ENCODE data around the gene KIF1A. TPM values are rescaled to one million over a fixed set of nuclear protein-coding genes. Genes with fewer than 3 reads are reported as not detected.

Gene KIF1A
- total and polyA plus RNA-seq, 2 of the 13 experiments (the other 11 are each of a cell fraction or from before 2014, with no cell fraction given) = 0.01 TPM; not detected in 1

DNA sequence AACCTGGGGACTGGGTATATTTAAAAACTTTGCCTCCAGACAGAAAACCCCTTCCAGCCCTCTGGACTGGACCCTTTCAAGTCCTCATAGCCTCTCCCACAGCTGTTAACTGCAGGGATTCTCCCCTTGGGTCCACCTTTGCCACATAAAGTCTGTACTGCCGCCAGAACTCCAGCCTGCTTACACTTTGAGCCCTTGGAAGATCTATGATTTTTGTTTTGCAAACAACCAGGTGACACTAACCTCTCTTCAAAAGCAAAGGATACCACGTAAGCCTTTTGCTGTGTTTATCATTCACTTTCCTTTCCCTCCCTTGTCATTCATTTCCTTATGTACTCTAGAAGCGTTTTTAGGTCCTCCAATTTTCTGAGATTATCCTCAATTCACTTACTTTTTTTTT is 44.5 kb upstream of the KIF1A start (continued):
- TF ChIP-seq NR2F2 (IDR thresholded peaks at IDR 0.05; ENCODE audit: borderline replicate concordance, low read depth) (peak; percentile 58; the same call in 1 of the 2 replicates), ARNTL (CRISPR knock-in tag; IDR thresholded peaks at IDR 0.05) (0 out of 2 replicates have a peak, but pooled peaks have one; percentile 32), MAFK (conservative IDR thresholded peaks at IDR 0.05 in 1 of 2, IDR thresholded peaks at IDR 0.05 in 1 of 2; ENCODE audit: low read length in 2 of 2) (0 out of 4 replicates have a peak, but pooled peaks of 1 of the 2 experiments have one; percentile 9), CBFB (CRISPR knock-in tag; IDR thresholded peaks at IDR 0.05) (no peak), EP300 (IDR thresholded peaks at IDR 0.05; ENCODE audit: low read depth in 2 of 2, low read length in 2 of 2) (peak in 1 of 2 experiments; percentile 67; a peak in 1 of 4 replicates), EP300 (CRISPR knock-in tag; IDR thresholded peaks at IDR 0.05; ENCODE audit: borderline replicate concordance) (no peak), CREB1 (IDR thresholded peaks at IDR 0.05) (0 out of 2 replicates have a peak, but pooled peaks have one; percentile 47), CREB1 (CRISPR knock-in tag; IDR thresholded peaks at IDR 0.05) (peak; percentile 67; the same call in 1 of the 2 replicates), ZKSCAN8 (CRISPR knock-in tag; IDR thresholded peaks at IDR 0.05; ENCODE audit: borderline replicate concordance) (peak; percentile 64; the same call in 1 of the 2 replicates), FOSL1 (CRISPR knock-in tag; IDR thresholded peaks at IDR 0.05; ENCODE audit: borderline replicate concordance) (no peak), KAT7 (CRISPR knock-in tag; IDR thresholded peaks at IDR 0.05; ENCODE audit: borderline replicate concordance) (no peak), GPN1 (CRISPR knock-in tag; IDR thresholded peaks at IDR 0.05; ENCODE audit: borderline replicate concordance) (no peak), ELF3 (CRISPR knock-in tag; IDR thresholded peaks at IDR 0.05) (peak; percentile 96), JUN (CRISPR knock-in tag; IDR thresholded peaks at IDR 0.05) (no peak), ZMAT3 (CRISPR knock-in tag; conservative IDR thresholded peaks at IDR 0.05) (no peak)
- TF ChIP-seq, protein P1, sequence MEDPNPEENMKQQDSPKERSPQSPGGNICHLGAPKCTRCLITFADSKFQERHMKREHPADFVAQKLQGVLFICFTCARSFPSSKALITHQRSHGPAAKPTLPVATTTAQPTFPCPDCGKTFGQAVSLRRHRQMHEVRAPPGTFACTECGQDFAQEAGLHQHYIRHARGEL (CRISPR knock-in tag; IDR thresholded peaks at IDR 0.05) = no peak
- TF ChIP-seq, protein P2, sequence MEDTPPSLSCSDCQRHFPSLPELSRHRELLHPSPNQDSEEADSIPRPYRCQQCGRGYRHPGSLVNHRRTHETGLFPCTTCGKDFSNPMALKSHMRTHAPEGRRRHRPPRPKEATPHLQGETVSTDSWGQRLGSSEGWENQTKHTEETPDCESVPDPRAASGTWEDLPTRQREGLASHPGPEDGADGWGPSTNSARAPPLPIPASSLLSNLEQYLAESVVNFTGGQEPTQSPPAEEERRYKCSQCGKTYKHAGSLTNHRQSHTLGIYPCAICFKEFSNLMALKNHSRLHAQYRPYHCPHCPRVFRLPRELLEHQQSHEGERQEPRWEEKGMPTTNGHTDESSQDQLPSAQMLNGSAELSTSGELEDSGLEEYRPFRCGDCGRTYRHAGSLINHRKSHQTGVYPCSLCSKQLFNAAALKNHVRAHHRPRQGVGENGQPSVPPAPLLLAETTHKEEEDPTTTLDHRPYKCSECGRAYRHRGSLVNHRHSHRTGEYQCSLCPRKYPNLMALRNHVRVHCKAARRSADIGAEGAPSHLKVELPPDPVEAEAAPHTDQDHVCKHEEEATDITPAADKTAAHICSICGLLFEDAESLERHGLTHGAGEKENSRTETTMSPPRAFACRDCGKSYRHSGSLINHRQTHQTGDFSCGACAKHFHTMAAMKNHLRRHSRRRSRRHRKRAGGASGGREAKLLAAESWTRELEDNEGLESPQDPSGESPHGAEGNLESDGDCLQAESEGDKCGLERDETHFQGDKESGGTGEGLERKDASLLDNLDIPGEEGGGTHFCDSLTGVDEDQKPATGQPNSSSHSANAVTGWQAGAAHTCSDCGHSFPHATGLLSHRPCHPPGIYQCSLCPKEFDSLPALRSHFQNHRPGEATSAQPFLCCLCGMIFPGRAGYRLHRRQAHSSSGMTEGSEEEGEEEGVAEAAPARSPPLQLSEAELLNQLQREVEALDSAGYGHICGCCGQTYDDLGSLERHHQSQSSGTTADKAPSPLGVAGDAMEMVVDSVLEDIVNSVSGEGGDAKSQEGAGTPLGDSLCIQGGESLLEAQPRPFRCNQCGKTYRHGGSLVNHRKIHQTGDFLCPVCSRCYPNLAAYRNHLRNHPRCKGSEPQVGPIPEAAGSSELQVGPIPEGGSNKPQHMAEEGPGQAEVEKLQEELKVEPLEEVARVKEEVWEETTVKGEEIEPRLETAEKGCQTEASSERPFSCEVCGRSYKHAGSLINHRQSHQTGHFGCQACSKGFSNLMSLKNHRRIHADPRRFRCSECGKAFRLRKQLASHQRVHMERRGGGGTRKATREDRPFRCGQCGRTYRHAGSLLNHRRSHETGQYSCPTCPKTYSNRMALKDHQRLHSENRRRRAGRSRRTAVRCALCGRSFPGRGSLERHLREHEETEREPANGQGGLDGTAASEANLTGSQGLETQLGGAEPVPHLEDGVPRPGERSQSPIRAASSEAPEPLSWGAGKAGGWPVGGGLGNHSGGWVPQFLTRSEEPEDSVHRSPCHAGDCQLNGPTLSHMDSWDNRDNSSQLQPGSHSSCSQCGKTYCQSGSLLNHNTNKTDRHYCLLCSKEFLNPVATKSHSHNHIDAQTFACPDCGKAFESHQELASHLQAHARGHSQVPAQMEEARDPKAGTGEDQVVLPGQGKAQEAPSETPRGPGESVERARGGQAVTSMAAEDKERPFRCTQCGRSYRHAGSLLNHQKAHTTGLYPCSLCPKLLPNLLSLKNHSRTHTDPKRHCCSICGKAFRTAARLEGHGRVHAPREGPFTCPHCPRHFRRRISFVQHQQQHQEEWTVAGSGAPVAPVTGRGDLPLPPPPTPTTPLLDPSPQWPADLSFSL (CRISPR knock-in tag; IDR thresholded peaks at IDR 0.05) = no peak
- TF ChIP-seq, protein P3, sequence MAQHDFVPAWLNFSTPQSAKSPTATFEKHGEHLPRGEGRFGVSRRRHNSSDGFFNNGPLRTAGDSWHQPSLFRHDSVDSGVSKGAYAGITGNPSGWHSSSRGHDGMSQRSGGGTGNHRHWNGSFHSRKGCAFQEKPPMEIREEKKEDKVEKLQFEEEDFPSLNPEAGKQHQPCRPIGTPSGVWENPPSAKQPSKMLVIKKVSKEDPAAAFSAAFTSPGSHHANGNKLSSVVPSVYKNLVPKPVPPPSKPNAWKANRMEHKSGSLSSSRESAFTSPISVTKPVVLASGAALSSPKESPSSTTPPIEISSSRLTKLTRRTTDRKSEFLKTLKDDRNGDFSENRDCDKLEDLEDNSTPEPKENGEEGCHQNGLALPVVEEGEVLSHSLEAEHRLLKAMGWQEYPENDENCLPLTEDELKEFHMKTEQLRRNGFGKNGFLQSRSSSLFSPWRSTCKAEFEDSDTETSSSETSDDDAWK (CRISPR knock-in tag; IDR thresholded peaks at IDR 0.05) = no peak
- TF ChIP-seq, protein P4, sequence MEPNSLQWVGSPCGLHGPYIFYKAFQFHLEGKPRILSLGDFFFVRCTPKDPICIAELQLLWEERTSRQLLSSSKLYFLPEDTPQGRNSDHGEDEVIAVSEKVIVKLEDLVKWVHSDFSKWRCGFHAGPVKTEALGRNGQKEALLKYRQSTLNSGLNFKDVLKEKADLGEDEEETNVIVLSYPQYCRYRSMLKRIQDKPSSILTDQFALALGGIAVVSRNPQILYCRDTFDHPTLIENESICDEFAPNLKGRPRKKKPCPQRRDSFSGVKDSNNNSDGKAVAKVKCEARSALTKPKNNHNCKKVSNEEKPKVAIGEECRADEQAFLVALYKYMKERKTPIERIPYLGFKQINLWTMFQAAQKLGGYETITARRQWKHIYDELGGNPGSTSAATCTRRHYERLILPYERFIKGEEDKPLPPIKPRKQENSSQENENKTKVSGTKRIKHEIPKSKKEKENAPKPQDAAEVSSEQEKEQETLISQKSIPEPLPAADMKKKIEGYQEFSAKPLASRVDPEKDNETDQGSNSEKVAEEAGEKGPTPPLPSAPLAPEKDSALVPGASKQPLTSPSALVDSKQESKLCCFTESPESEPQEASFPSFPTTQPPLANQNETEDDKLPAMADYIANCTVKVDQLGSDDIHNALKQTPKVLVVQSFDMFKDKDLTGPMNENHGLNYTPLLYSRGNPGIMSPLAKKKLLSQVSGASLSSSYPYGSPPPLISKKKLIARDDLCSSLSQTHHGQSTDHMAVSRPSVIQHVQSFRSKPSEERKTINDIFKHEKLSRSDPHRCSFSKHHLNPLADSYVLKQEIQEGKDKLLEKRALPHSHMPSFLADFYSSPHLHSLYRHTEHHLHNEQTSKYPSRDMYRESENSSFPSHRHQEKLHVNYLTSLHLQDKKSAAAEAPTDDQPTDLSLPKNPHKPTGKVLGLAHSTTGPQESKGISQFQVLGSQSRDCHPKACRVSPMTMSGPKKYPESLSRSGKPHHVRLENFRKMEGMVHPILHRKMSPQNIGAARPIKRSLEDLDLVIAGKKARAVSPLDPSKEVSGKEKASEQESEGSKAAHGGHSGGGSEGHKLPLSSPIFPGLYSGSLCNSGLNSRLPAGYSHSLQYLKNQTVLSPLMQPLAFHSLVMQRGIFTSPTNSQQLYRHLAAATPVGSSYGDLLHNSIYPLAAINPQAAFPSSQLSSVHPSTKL (CRISPR knock-in tag; IDR thresholded peaks at IDR 0.05) = peak; percentile 79
